H1 (cell line): ENCODE measurements around the gene NRSN2. TPM values are rescaled to one million over a fixed set of nuclear protein-coding genes. Genes with fewer than 3 reads are reported as not detected.

ENCODE experiments used
- CBX5 ChIP-seq: fragments of 300-800, 300-1000 bp; sonication (generic); IDR thresholded peaks from 2 replicates; pipeline ENCODE4 v1.7.1; 2016; ENCODE audit warnings: antibody characterized with exemption, low read length, low read depth
- CHD2 ChIP-seq: IDR thresholded peaks from 2 replicates; pipeline ENCODE4 v1.6.1; 2012; ENCODE audit warnings: low read length, improper control_type of control experiment
- CHD7 ChIP-seq: fragments of 300-600 bp; sonication (generic); IDR thresholded peaks from 2 replicates; pipeline ENCODE4 v1.7.1; 2012; ENCODE audit warnings: low read length, moderate library complexity, mild to moderate bottlenecking, inconsistent platforms; ENCODE audit not compliant: insufficient replicate concordance
- HDAC2 ChIP-seq, 2 experiments: fragments of 300-600 bp in 1 of 2; sonication (generic) in 1 of 2; IDR thresholded peaks; 2 replicates each; pipeline ENCODE4 v1.6.1; 2011 to 2012; ENCODE audit warnings: low read depth in 2 of 2, low read length in 2 of 2, mild to moderate bottlenecking in 2 of 2, moderate library complexity in 2 of 2, borderline replicate concordance in 1 of 2, inconsistent platforms in 1 of 2
- RBBP5 ChIP-seq: IDR thresholded peaks from 2 replicates; pipeline ENCODE4 v1.7.1; 2012; ENCODE audit warnings: low read depth, mild to moderate bottlenecking, inconsistent platforms, low read length, moderate library complexity, borderline replicate concordance
- RNF2 ChIP-seq: fragments of 200-900, 300-1000 bp; sonication (generic); IDR thresholded peaks from 2 replicates; pipeline ENCODE4 v1.7.1; 2016; ENCODE audit warnings: borderline replicate concordance, low read depth, mild to moderate bottlenecking, antibody characterized with exemption, low read length; ENCODE audit not compliant: poor library complexity, severe bottlenecking; ENCODE audit errors: missing control alignments
- SAP30 ChIP-seq: fragments of 300-600 bp; sonication (generic); IDR thresholded peaks from 2 replicates; pipeline ENCODE4 v1.7.1; 2012; ENCODE audit warnings: low read length, moderate library complexity, mild to moderate bottlenecking, inconsistent platforms; ENCODE audit not compliant: insufficient read depth, insufficient replicate concordance
- SIX5 ChIP-seq: IDR thresholded peaks from 2 replicates; pipeline ENCODE4 v1.6.1; 2011; ENCODE audit warnings: mild to moderate bottlenecking, low read depth, low read length
- polyA plus RNA-seq, 7 experiments: library from polyadenylated mRNA; depleted of rRNA in 3 of 7; stranded (reverse) in 5 of 7; unstranded in 2 of 7; fragments of >200 nt in 5 of 7; fragments of 200-250 nt in 2 of 7; gene quantifications; 1 replicate in 5 of 7; 2 replicates in 1 of 7; 4 replicates in 1 of 7; pipeline versions ENCODE4 v1.2.1 to v1.2.3, GENCODE V29; 2011 to 2013; ENCODE audit warnings: missing spikeins in 2 of 7, mixed read lengths in 2 of 7
- total RNA-seq: library from RNA; stranded (reverse); fragmentation: NEBNext Ultra II Directional; extraction: Animal tissue kit (Norgen Biotek cat#: 25700); gene quantifications from 2 replicates; pipeline ENCODE4 v1.2.1, GENCODE V29; 2021

NRSN2 gene
- total and polyA plus RNA-seq, 2 of the 8 experiments (the other 6 are each of a cell fraction or from before 2014, with no cell fraction given), result 19.4 to 33.3 TPM

DNA sequence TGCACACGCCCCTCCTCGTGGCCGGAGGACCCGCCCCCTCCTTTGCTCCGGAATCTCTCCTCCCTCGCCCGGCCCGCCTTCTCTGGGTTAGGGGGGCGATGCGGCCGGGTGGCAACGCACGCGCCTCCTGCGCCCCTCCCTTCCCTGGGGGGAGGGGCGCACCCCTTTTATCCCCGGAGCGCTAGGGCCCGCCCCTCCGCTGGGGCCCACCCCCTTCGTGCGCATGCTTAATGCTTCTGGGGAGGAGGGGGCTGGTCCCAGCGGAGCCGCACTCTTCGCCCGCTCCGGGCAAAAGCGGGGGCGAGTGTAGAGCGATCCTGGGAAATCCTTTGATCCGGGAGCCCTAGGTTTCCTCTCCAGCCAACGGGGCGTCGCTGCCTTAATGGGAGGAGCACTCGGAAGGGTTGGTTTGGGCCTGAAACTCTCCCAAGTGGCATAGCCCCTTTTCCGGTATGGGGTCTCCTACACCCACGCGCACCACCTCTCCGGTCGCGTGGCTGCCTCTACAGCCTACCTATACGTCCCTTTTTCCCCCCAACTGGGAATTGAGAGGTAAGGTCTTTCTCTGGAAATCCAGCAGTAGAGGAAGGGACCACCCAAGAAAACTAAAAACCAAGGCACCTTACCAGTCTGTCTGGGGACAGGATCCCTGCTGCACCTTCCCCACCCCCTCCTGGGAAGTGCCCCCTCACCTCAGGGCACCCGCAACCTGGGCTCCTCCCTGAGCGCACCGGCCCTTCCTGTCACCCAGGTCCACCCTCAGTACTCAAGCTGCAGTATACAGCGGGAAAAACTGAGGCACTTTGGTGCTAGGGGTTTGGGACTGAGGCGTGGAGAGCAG is 19.5 kb upstream of the NRSN2 start (continued):
- TF ChIP-seq CHD7 (no peak), RNF2 (no peak), SAP30 (peak; percentile 54), RBBP5 (no peak; the same call in 1 of the 2 replicates), CBX5 (no peak), CHD2 (no peak), HDAC2 (IDR thresholded peaks at IDR 0.05; ENCODE audit: borderline replicate concordance in 1 of 2, low read depth in 2 of 2, low read length in 2 of 2) (0 out of 4 replicates have a peak, but pooled peaks of 1 of the 2 experiments have one; percentile 53), SIX5 (no peak)
